Activated T-cell treated with anti-CD3 and anti-CD28 coated beads, Interleukin-2, amount 50 U/mL, for 4 hours (primary cell): ENCODE results near the gene SLCO4A1. TPM values are rescaled to one million over a fixed set of nuclear protein-coding genes. Genes with fewer than 3 reads are reported as not detected.

Source experiments
- ATAC-seq, 2 donors: fragments of 200-7000 bp; cut with Tn5 transposase; one replicate each; pipeline ENCODE4 v1.10.0; 2021
- DNase-seq: peaks from one replicate; pipeline ENCODE4 v3.0.0-alpha.2; 2020
- H3K27me3 Mint-ChIP-seq: one replicate; pipeline ENCODE4 v1.8.0; 2021; ENCODE audit warnings: low read depth, mixed read lengths
- H3K36me3 Mint-ChIP-seq: one replicate; pipeline ENCODE4 v1.8.0; 2022; ENCODE audit warnings: mixed read lengths; ENCODE audit not compliant: insufficient read depth
- H3K4me1 Mint-ChIP-seq: one replicate; pipeline ENCODE4 v1.8.0; 2021; ENCODE audit warnings: low read depth, mixed read lengths
- H3K4me3 Mint-ChIP-seq: one replicate; pipeline ENCODE4 v1.8.0; 2021; ENCODE audit warnings: mild to moderate bottlenecking, moderate library complexity, mixed read lengths
- H3K9me3 Mint-ChIP-seq: one replicate; pipeline ENCODE4 v1.8.0; 2021; ENCODE audit warnings: mixed read lengths
- total RNA-seq, 3 donors: library from RNA; stranded (reverse); gene quantifications; one replicate each; pipeline ENCODE4 v1.2.1, GENCODE V29; 2021

SLCO4A1 gene
- total RNA-seq, 3 donors from 2014 or later, result 36.5 to 49.3 (median 48.2) TPM

DNA sequence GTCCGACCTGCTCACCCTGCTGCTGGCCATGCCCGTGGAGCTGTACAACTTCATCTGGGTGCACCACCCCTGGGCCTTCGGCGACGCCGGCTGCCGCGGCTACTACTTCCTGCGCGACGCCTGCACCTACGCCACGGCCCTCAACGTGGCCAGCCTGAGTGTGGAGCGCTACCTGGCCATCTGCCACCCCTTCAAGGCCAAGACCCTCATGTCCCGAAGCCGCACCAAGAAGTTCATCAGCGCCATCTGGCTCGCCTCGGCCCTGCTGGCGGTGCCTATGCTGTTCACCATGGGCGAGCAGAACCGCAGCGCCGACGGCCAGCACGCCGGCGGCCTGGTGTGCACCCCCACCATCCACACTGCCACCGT lies 67.2 kb downstream of the SLCO4A1 start:
- H3K4me3 Mint-ChIP-seq, result no peak overlapping the region
- H3K9me3 Mint-ChIP-seq, result no peaks in the 10 kb centered on the region
- DNase-seq, result no peak

DNA sequence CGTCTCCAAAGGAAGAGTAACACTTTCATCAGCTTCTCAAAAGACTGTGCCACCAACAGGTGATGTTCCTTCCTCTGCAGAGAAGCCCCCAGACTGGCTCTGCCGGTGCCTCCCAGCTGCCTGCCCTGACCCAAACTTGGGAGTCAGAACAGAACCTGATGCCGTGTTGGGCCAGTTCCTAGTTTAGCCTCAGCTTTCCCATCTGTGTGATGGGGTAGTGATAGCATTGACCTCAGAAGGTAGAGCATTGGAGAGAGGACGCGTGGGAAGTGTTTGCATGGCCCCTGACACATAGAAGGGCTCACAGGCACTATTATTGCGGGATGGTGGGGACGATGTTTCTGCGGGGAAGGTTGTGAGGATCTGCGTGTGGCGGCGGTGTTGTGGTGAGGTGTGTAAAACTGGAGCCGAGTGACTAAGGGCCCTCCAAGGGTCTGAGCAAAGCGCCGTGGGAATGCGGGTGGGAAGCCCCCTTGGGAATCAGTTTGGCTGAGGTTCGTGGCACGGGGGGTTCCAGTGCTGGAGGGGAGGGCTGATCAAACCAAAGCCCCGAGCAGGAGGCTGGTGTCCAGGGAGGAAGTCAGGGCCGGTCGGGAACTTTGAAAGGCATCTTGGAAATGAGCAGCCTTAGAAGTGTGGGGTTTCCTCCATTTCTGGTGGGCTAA lies 68.0 kb downstream of the SLCO4A1 start:
- Mint-ChIP-seq H3K9me3 (no peaks in the 10 kb centered on the region), H3K4me1 (peaks cover 9% of the 10 kb centered on the region), H3K27me3 (peaks cover 30% of the 10 kb centered on the region), H3K4me3 (no peak overlapping the region), H3K36me3 (no peaks in the 10 kb centered on the region)
- ATAC-seq (no peak), DNase-seq (no peak)

More for the DNA sequence above, 67.2 kb downstream of the SLCO4A1 start:
- Mint-ChIP-seq H3K4me1 (peaks cover 9% of the 10 kb centered on the region), H3K27me3 (peaks cover 30% of the 10 kb centered on the region), H3K36me3 (no peaks in the 10 kb centered on the region)
- no peak for ATAC-seq

DNA sequence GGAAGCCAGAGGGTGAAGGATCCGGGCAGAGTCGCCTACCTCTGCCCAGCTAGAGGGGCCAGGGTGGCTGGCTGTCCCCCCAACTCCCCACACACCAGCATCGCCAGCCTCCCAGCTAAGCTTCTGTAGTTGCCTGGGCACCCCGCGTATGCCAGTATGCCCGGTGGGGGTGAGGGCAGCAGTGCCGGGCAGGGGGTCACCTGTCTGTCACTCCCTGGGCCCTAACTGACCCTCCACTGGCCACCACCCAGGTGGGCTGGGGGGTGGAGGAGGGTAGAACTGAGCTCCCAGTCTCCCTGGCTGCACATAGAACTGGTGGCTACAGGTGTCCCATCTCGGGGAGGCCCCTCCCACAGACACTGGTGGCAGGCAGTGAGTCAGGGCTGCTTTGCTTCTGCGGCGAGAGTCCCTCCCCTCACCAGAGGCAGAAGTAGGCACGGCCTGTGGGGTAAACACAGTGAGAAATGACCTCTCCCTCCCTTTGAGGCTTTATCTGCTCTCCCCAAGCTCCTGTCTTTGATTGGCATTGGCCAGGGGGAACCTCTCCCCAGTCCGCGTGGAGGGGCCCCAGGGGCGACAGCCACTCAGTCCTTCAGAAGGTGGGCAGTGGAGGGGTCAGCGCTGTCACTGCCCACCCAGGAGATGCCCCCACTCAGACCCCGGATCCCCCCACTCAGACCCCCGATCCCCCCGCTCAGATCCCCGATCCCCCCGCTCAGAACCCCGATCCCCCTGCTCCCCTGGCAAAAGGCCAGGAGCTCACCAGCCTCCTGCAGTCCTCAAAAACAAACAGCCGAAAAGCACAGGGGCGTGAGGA lies 68.8 kb downstream of the SLCO4A1 start:
- Mint-ChIP-seq H3K9me3 (no peaks in the 10 kb centered on the region), H3K36me3 (no peaks in the 10 kb centered on the region), H3K4me1 (peaks cover 14% of the 10 kb centered on the region), H3K4me3 (no peak overlapping the region), H3K27me3 (peaks cover 30% of the 10 kb centered on the region)
- peak; percentile 69 to 73 for ATAC-seq
- peak; percentile 26 for DNase-seq

DNA sequence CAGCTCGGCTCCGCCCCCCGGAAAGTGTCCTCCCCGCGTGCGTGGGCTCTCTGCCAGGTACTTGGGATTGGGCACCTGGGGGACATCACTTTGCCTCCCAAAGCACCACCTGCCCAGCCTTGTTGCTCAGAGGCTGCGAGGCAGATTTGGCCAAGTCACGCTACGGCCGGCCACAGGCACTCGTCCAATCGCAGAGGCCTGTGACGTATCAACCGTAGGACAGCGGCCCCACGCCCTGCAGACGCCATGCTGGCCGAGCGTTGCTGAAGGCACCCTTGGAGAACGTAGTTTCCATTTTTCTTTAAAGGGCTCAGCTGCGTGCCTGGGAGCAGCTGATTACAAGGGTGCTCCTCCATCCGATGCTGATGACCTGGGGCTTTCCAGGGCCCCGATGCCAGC lies 69.4 kb downstream of the SLCO4A1 start:
- H3K4me3 Mint-ChIP-seq, result no peak overlapping the region
- H3K27me3 Mint-ChIP-seq, result peaks cover 30% of the 10 kb centered on the region
- ATAC-seq (no peak), DNase-seq (no peak)
- H3K9me3 Mint-ChIP-seq, result no peaks in the 10 kb centered on the region
- H3K4me1 Mint-ChIP-seq, result peaks cover 20% of the 10 kb centered on the region
- H3K36me3 Mint-ChIP-seq, result no peaks in the 10 kb centered on the region

DNA sequence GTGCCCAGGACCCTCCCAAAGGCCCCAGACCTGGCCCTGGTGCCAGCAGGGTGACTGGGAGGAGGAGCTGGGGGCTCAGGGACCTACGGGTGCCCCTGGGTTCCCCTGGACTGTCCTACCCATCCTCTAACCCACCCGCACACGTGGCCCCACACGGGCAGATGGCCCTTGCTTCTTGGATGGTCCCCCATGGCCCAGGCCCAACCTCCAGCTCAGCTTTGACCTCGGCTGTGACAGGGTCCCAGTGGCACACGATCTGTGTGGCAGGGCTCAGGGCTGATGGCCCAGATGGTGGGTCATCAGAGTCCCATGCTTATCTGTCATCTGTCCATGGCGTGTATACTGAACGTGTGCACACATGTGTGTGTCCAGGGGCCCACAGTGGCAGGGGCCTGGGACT lies 70.3 kb downstream of the SLCO4A1 start:
- H3K36me3 Mint-ChIP-seq, result no peaks in the 10 kb centered on the region
- H3K9me3 Mint-ChIP-seq, result no peaks in the 10 kb centered on the region
- ATAC-seq (no peak), DNase-seq (no peak)
- no peak overlapping the region for H3K4me3 Mint-ChIP-seq
- H3K4me1 Mint-ChIP-seq, result peaks cover 26% of the 10 kb centered on the region
- peaks cover 24% of the 10 kb centered on the region for H3K27me3 Mint-ChIP-seq

DNA sequence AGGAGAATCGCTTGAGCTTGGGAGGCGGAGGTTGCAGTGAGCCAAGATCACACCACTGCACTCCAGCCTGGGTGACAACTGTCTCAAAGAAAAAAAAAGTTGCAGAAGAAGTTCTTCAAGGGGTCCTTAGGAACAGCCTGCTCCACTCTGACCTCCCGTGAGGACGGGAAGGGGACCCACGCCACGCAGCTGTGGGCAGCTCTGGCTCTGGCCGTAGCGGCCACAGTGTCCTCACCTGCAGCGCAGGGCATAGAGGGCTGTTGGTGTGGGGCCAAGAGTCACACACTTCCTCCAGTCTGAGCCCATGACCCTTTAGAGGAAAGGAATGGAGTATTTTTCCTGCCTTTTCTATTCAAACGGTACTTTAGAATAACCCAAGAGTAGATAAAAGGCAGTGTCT lies 71.7 kb downstream of the SLCO4A1 start:
- H3K9me3 Mint-ChIP-seq, result no peaks in the 10 kb centered on the region
- no peaks in the 10 kb centered on the region for H3K36me3 Mint-ChIP-seq
- H3K27me3 Mint-ChIP-seq, result peaks cover 17% of the 10 kb centered on the region
- no peak overlapping the region for H3K4me3 Mint-ChIP-seq
- DNase-seq (no peak), ATAC-seq (no peak)
- peaks cover 25% of the 10 kb centered on the region for H3K4me1 Mint-ChIP-seq

DNA sequence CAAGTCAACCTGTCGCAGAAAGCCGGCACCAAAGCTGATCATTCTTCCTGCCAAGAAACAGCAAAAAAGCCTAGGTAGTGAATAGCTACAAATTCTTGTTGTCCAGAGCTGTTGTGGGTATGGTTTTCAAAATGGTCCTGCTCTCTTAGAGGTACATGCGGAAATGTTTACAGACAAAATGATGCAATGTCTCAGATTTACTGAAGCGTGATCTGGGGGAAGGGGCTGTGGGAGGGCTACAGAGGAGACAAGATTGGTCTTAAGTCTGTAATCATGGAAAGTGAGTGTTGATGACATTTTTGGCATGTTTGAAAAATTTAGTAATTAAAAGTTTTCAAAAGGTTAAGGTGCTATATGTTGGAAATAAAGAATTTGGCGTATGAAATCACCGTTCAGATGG lies 72.5 kb downstream of the SLCO4A1 start:
- Mint-ChIP-seq H3K36me3 (no peaks in the 10 kb centered on the region), H3K9me3 (no peaks in the 10 kb centered on the region), H3K27me3 (peaks cover 11% of the 10 kb centered on the region), H3K4me1 (peaks cover 25% of the 10 kb centered on the region), H3K4me3 (no peak overlapping the region)
- ATAC-seq (no peak), DNase-seq (no peak)

DNA sequence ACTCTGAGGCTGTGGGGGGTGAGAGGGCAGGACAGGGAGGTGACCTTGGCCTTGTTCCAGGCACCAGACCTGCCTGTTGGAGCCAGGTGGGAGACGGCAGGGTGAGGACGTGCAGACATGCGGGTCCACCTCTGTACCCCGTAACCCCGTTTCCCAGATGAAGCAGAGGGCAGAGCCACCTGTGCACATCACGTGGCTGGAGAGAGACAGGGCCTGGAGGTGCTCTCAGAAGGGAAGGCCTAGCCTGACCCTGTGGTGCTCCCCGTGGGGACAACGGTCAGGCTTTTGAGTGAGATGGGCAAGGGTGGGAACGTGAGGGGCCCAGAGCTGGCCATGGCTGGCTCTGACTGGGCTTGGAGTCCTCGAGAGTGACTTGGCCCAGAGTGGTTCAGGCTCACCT lies 72.9 kb downstream of the SLCO4A1 start:
- ATAC-seq, result no peak
- no peak for DNase-seq
- no peaks in the 10 kb centered on the region for H3K36me3 Mint-ChIP-seq
- no peak overlapping the region for H3K4me3 Mint-ChIP-seq
- H3K4me1 Mint-ChIP-seq, result peaks cover 25% of the 10 kb centered on the region
- H3K9me3 Mint-ChIP-seq, result peaks cover 1% of the 10 kb centered on the region
- H3K27me3 Mint-ChIP-seq, result peaks cover 7% of the 10 kb centered on the region

DNA sequence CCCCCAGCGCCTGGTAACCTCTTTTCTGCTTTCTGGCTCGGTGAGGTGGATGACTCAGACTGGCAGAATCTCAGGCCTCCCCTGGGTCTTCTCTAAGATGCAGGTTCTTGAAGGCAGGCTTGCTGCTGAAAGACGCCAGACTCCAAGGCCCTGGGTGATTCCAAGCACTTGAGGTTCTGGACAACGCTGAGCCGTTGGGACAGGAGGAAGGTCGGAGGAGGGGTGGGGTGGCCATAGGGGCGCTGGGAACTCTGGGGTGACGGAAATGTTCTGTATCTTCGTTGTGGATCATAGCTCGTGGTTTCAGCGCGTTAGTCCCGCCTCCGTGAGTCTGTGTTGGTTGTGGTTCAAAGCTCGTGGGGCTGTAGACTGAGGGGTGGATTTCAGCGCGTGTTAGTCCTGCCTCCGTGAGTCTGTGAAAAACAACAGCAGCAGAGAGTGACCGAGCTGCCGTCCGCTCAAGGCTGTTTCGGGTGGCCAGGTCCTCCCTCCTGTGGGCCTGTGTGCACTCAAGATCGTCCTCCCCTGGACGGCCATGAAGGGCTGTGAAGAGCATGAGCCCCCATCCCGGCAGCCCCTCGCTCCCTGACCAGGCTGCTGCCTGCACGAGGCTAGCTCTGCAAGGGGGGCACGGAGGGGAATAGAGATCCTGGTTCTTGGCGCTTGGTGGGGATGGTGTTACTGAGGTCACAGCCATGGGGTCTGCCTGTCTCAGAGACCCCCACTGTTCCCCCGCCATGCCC lies 74.1 kb downstream of the SLCO4A1 start:
- H3K9me3 Mint-ChIP-seq, result peaks cover 8% of the 10 kb centered on the region
- peak overlapping the region; percentile 22 for H3K4me3 Mint-ChIP-seq
- peak; percentile 25 for DNase-seq
- H3K27me3 Mint-ChIP-seq, result peaks cover 3% of the 10 kb centered on the region
- ATAC-seq, result peak; percentile 85 to 88
- no peaks in the 10 kb centered on the region for H3K36me3 Mint-ChIP-seq
- peaks cover 26% of the 10 kb centered on the region for H3K4me1 Mint-ChIP-seq

DNA sequence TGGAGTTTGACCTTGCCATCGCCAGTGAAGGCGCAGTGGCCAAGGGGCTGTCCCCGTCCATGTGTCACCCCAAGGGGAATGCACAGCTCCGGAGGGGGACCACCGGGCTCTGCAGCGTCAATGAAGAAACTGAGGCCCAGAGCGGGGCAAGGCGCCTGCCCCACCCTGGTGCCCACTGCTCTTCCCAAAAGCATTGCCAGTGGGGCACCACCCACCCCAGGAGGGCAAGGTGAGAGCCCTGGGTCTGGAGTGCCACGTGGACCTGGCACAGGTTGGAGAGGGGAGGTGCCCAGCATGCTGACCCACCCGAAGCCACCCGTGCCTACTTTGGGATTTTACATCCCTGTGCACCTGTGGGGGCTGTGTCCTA lies 74.6 kb downstream of the SLCO4A1 start:
- Mint-ChIP-seq H3K27me3 (no peaks in the 10 kb centered on the region), H3K4me1 (peaks cover 31% of the 10 kb centered on the region), H3K4me3 (no peak overlapping the region), H3K9me3 (peaks cover 13% of the 10 kb centered on the region), H3K36me3 (no peaks in the 10 kb centered on the region)
- no peak for ATAC-seq
- DNase-seq, result no peak

DNA sequence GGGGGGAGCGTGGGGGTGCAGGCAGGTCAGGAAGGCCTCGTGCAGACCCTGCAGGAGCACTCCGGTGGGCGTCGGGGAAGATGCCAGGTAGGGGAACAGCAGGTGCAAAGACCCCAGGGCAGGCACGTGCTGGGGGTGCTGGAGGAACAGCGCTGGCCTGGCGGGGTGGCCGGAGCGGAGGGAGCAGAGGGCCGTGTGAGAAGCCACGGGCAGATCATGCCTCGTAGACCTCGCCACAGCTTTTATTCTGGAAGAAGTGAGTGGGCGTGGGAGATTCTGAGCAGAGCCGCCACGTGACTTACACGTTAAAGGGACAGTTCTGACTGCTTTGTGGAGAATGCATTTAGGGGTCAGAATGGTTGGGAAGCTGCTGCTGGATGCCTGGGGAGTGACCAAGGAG lies 75.6 kb downstream of the SLCO4A1 start:
- no peak overlapping the region for H3K4me3 Mint-ChIP-seq
- H3K4me1 Mint-ChIP-seq, result peaks cover 34% of the 10 kb centered on the region
- H3K9me3 Mint-ChIP-seq, result peaks cover 13% of the 10 kb centered on the region
- no peak for DNase-seq
- no peaks in the 10 kb centered on the region for H3K27me3 Mint-ChIP-seq
- ATAC-seq, result no peak
- H3K36me3 Mint-ChIP-seq, result no peaks in the 10 kb centered on the region

DNA sequence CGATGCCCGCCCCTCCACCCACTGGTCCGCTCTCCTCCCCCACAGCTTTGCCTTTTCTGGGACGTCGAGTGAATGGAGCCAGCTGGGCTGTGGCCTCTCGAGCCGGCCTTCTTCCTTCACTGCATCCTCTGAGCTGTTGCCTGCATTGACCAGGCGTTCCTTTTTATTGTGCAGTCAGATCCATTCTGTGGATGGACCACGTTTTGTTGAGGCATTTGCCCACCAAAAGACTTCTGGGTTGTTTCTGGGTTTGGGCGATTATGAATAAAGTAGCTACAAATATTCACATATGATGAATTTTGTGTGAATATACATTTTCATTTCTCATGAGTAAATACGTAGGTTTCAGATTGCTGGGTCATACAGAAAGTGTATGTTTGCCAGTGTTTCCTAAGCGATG lies 76.2 kb downstream of the SLCO4A1 start:
- peaks cover 13% of the 10 kb centered on the region for H3K9me3 Mint-ChIP-seq

DNA sequence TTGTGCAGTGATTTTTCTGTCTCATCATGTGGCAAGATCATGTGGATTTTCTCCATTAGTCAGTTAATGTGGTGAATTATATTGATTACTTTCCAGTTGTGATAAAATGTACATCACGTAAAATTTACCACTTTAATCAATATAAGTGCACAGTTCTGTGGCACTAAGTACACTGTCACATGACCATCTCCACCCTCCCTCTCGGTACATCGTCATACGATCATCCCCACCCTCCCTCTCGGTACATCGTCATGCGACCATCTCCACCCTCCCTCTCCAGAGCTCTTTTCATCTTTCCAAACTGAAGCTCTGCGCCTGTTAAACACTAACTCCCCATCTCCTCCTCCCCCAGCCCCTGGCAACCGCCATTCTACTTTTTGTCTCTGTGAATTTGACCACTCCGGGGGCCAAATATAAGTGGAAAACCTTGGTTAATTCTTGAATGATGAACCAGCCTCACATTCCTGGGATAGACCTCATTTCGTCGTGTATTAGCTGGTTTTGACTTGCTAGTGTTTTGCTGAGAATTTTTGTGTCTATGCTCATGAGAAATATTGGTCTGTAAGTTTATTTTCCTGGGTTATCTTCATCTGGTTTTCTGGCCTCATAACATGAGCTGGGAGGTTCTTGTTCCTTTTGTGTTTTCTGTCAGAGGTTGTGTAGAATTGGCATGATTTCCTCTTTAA lies 77.1 kb downstream of the SLCO4A1 start:
- Mint-ChIP-seq H3K4me3 (no peak overlapping the region), H3K27me3 (no peaks in the 10 kb centered on the region), H3K36me3 (no peaks in the 10 kb centered on the region)

More for the DNA sequence above, 76.2 kb downstream of the SLCO4A1 start:
- peaks cover 34% of the 10 kb centered on the region for H3K4me1 Mint-ChIP-seq
- ATAC-seq, result no peak
- no peak for DNase-seq
- no peaks in the 10 kb centered on the region for H3K36me3 Mint-ChIP-seq
- H3K27me3 Mint-ChIP-seq, result no peaks in the 10 kb centered on the region
- no peak overlapping the region for H3K4me3 Mint-ChIP-seq

More for the DNA sequence above, 77.1 kb downstream of the SLCO4A1 start:
- Mint-ChIP-seq H3K9me3 (peaks cover 13% of the 10 kb centered on the region), H3K4me1 (peaks cover 34% of the 10 kb centered on the region)
- DNase-seq (no peak), ATAC-seq (no peak)
